Esophagus squamous epithelium (tissue), 5 donors: ENCODE results near the gene SCN4B. TPM values are rescaled to one million over a fixed set of nuclear protein-coding genes. Genes with fewer than 3 reads are reported as not detected.

Experiments
- DNase-seq: peaks from one replicate; lab custom pipeline; 2025; lab: John Stamatoyannopoulos, UW
- H3K27ac ChIP-seq, 4 donors: fragments of 200-600 bp; sonication (generic); one replicate each; pipeline ENCODE4 v1.5.1; 2016 to 2019; ENCODE audit warnings: mild to moderate bottlenecking in 1 of 4
- H3K27me3 ChIP-seq, 4 donors: fragments of 200-600 bp; sonication (generic); 1 replicate in 3 of 4; 2 replicates in 1 of 4; pipeline versions ENCODE4 v1.5.1 to v1.6.0; 2017 to 2021; ENCODE audit warnings: antibody characterized with exemption in 1 of 4
- H3K36me3 ChIP-seq, 3 donors: fragments of 200-600 bp; sonication (generic); one replicate each; pipeline ENCODE4 v1.5.1; 2016 to 2019
- H3K4me1 ChIP-seq, 3 donors: fragments of 200-600 bp; sonication (generic); one replicate each; pipeline ENCODE4 v1.5.1; 2017 to 2019
- H3K4me3 ChIP-seq, 4 donors: fragments of 200-600 bp; sonication (generic); 1 replicate in 3 of 4; 2 replicates in 1 of 4; pipeline ENCODE4 v1.5.1; 2016 to 2019; ENCODE audit warnings: mild to moderate bottlenecking in 2 of 4, moderate library complexity in 1 of 4
- H3K9me3 ChIP-seq, 3 donors: fragments of 200-600 bp; sonication (generic); one replicate each; pipeline ENCODE4 v1.5.1; 2016 to 2019
- POLR2A ChIP-seq, 4 donors: fragments of 450-650 bp; IDR thresholded peaks; one replicate each; pipeline ENCODE4 v1.6.1; 2017; ENCODE audit warnings: antibody characterized with exemption in 4 of 4, mild to moderate bottlenecking in 4 of 4, moderate library complexity in 3 of 4
- WGBS, 2 donors: methylation state at CpG; one replicate each; pipeline ENCODE4 v1.1.5; 2018; 5-methylcytosine and 5-hydroxymethylcytosine counted together
- intact Hi-C: fragments of 100-400 bp; cut with DNase I; formaldehyde crosslinking; loops from one replicate; pipeline ENCODE4 v1.15.0; 2022
- total RNA-seq, 4 donors: library from RNA; depleted of rRNA; stranded (reverse); fragments of >200 nt; gene quantifications; one replicate each; pipeline ENCODE4 v1.1.0, GENCODE V29; 2016
- TF ChIP-seq, protein P1 (sequence below), 6 experiments: fragments of 450-650 bp in 4 of 6; fragments of 200-600 bp in 2 of 6; sonication (generic) in 2 of 6; IDR thresholded peaks; one replicate each; pipeline ENCODE4 v1.5.1; 2016 to 2019; ENCODE audit warnings: antibody characterized with exemption in 6 of 6, mild to moderate bottlenecking in 4 of 6, moderate library complexity in 4 of 6
- donor health status: DM: yes; HTN: yes; CAD: no.

The SCN4B gene
- total RNA-seq, 4 donors from 2014 or later: 0.87 to 4.2 (median 1.3) TPM

DNA sequence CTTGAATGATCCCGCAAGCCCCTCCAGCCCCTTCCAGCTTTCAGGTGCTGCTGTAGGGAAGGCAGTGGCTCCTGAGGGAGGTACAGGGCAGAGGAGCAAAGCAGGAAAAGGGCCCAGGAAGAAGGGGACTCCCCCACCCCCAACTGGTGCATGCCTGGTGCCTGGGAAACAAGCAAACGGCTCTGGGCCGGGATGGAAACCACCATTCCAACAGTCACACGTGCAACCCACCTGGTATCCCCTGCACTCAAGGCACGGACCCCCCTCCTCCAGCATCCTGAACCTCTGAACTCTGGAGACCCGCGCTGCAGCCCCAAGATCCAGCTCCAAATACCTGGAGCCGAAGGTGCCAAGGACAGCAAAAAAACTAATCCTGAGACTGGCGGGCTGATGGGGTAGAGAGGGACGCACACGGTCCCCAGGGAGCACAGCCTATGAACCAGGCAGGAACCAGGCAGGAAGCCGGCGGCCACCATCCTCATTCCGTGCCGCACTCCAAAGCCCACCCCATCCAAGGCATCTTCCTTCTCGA lies 537 bp downstream of the SCN4B start:
- TF ChIP-seq POLR2A (IDR thresholded peaks at IDR 0.05): no peak
- TF ChIP-seq, protein P1, sequence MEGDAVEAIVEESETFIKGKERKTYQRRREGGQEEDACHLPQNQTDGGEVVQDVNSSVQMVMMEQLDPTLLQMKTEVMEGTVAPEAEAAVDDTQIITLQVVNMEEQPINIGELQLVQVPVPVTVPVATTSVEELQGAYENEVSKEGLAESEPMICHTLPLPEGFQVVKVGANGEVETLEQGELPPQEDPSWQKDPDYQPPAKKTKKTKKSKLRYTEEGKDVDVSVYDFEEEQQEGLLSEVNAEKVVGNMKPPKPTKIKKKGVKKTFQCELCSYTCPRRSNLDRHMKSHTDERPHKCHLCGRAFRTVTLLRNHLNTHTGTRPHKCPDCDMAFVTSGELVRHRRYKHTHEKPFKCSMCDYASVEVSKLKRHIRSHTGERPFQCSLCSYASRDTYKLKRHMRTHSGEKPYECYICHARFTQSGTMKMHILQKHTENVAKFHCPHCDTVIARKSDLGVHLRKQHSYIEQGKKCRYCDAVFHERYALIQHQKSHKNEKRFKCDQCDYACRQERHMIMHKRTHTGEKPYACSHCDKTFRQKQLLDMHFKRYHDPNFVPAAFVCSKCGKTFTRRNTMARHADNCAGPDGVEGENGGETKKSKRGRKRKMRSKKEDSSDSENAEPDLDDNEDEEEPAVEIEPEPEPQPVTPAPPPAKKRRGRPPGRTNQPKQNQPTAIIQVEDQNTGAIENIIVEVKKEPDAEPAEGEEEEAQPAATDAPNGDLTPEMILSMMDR (IDR thresholded peaks at IDR 0.05): no peak
- WGBS, 2 donors: 20% methylated on average over 2 to 4 of the region's 16 CpGs
- Histone ChIP-seq H3K27ac (peak overlapping the region in 2 of 4 donors; percentile 21 to 32), H3K27me3 (peaks cover 0 to 71% (median 11%) of the 10 kb centered on the region in 4 donors), H3K36me3 (no peaks in the 10 kb centered on the region), H3K9me3 (no peaks in the 10 kb centered on the region), H3K4me1 (peaks cover 19 to 58% (median 22%) of the 10 kb centered on the region in 3 donors), H3K4me3 (peak overlapping the region; percentile 38 to 74 (median 48))
- DNase-seq: no peak
- intact Hi-C loops: no loop called here

- H3K4me1 ChIP-seq: peaks cover 19 to 52% (median 22%) of the 10 kb centered on the region in 3 donors
- no peak for TF ChIP-seq POLR2A (IDR thresholded peaks at IDR 0.05)
- TF ChIP-seq, protein P1 (IDR thresholded peaks at IDR 0.05): no peak
- intact Hi-C loops: no loop called here
- DNase-seq: no peak
- 30 to 34% methylated on average over 5 of the region's 5 CpGs for WGBS, 2 donors
- H3K9me3 ChIP-seq: no peaks in the 10 kb centered on the region
- H3K27ac ChIP-seq: peak overlapping the region in 1 of 4 donors; percentile 46
- no peak overlapping the region for H3K4me3 ChIP-seq
- H3K27me3 ChIP-seq: peaks cover 0 to 65% (median 9%) of the 10 kb centered on the region in 4 donors
- H3K36me3 ChIP-seq: no peaks in the 10 kb centered on the region
Measured at GRCh38 chr11:118151431-118151830, 1.2 kb downstream of the SCN4B start.

DNA sequence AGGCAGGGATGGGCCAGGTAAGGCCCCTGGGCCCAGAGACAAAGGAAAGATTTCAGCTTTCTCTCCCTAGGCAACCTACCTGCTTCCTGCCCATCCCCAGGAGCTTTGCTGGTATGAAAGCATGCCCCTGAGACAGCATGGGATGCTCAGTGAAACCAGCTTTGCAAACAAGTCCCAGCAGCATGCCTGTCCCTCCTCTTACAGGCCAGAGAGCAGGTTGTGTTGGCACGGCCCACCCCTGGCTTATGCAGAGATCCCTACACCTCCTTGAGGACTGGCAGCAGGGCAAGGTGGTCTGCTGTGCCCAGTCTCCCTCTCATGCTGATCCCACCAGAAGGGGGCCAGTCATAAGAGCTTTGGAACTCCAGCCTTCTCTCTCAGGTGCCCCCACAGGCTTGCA lies 3.1 kb downstream of the SCN4B start:
- no CpG with 5 or more reads among the region's 1 CpG for WGBS, 2 donors
- intact Hi-C loops: no loop called here
- H3K27me3 ChIP-seq: peaks cover 0 to 58% (median 7%) of the 10 kb centered on the region in 4 donors

GRCh38 chr11:118148856-118149255 lies 3.8 kb downstream of the SCN4B start:
- peaks cover 17 to 59% (median 22%) of the 10 kb centered on the region in 3 donors for H3K4me1 ChIP-seq
- H3K27me3 ChIP-seq: peaks cover 0 to 57% (median 6%) of the 10 kb centered on the region in 4 donors
- TF ChIP-seq, protein P1 (IDR thresholded peaks at IDR 0.05): no peak
- no peak for TF ChIP-seq POLR2A (IDR thresholded peaks at IDR 0.05)
- no peak overlapping the region for H3K4me3 ChIP-seq
- H3K9me3 ChIP-seq: no peaks in the 10 kb centered on the region
- intact Hi-C loops: no loop called here
- H3K36me3 ChIP-seq: no peaks in the 10 kb centered on the region
- H3K27ac ChIP-seq: no peak overlapping the region
- WGBS, 2 donors: 71 to 75% methylated on average over 2 of the region's 2 CpGs
- DNase-seq: no peak

More for the DNA sequence above, 3.1 kb downstream of the SCN4B start:
- no peak overlapping the region for H3K4me3 ChIP-seq
- no peaks in the 10 kb centered on the region for H3K36me3 ChIP-seq
- TF ChIP-seq POLR2A (IDR thresholded peaks at IDR 0.05): no peak
- TF ChIP-seq, protein P1 (IDR thresholded peaks at IDR 0.05): no peak
- H3K4me1 ChIP-seq: peaks cover 17 to 59% (median 22%) of the 10 kb centered on the region in 3 donors
- no peaks in the 10 kb centered on the region for H3K9me3 ChIP-seq
- no peak for DNase-seq
- H3K27ac ChIP-seq: no peak overlapping the region

DNA sequence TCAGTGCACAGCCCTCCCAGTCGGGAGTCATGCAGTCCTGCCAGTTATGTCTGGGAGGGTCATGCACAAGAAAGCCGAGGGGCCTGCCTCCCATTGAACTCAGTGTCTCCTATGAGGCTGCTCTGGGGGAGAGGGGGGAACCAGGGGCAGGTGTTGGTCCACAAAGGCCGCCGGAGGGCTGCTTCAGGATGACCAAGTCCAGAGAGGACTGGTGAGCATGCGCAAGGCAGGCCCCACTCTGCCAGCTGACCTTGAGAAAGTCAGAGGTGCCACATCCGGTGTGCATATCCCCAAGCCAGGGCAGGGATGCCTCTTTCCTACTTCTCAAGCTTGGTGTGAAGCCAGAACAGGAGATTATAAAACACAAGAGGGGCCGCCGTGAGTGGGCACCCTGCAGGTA lies 4.4 kb downstream of the SCN4B start:
- Histone ChIP-seq H3K4me1 (peaks cover 13 to 53% (median 17%) of the 10 kb centered on the region in 3 donors), H3K27me3 (peaks cover 0 to 51% (median 2%) of the 10 kb centered on the region in 4 donors), H3K36me3 (no peaks in the 10 kb centered on the region), H3K27ac (no peak overlapping the region), H3K9me3 (no peaks in the 10 kb centered on the region), H3K4me3 (no peak overlapping the region)
- intact Hi-C loops: no loop called here
- no peak for TF ChIP-seq POLR2A (IDR thresholded peaks at IDR 0.05)
- TF ChIP-seq, protein P1 (IDR thresholded peaks at IDR 0.05): no peak
- 72 to 81% methylated on average over 3 to 5 of the region's 8 CpGs for WGBS, 2 donors
- DNase-seq: no peak
